Right cardiac atrium (tissue), 5 donors: ENCODE data around the gene CERK. TPM values are rescaled to one million over a fixed set of nuclear protein-coding genes. Genes with fewer than 3 reads are reported as not detected.

Source experiments
- ATAC-seq, 2 donors: fragments of 200-7000 bp; cut with Tn5 transposase; one replicate each; pipeline versions ENCODE4 v1.8.0 to v1.9.1; 2020; ENCODE audit warnings: moderate library complexity in 2 of 2, mild to moderate bottlenecking in 1 of 2
- DNase-seq, 3 donors: peaks; one replicate each; pipeline ENCODE4 v3.0.0-alpha.2; 2020
- H3K27ac ChIP-seq: one replicate; pipeline ENCODE4 v1.5.1; 2013; ENCODE audit warnings: mild to moderate bottlenecking, low read length, control low read depth, moderate library complexity
- H3K27me3 ChIP-seq: one replicate; pipeline ENCODE4 v1.6.1; 2013; ENCODE audit not compliant: control insufficient read depth, insufficient read depth
- H3K4me1 ChIP-seq: one replicate; pipeline ENCODE4 v1.6.1; 2013; ENCODE audit warnings: low read length; ENCODE audit not compliant: control insufficient read depth, insufficient read depth
- H3K4me3 ChIP-seq: one replicate; pipeline ENCODE4 v1.5.1; 2013; ENCODE audit warnings: low read length, control low read depth
- H3K9me3 ChIP-seq: one replicate; pipeline ENCODE4 v1.6.1; 2013; ENCODE audit warnings: low read length; ENCODE audit not compliant: control insufficient read depth
- WGBS: extraction: QIAGEN DNeasy Blood & Tissue Kit; methylation state at CpG from one replicate; pipeline ENCODE4 v1.1.7; 2013; 5-methylcytosine and 5-hydroxymethylcytosine counted together
- intact Hi-C, 4 donors: fragments of 100-400 bp; cut with DNase I; formaldehyde crosslinking; loops; one replicate each; pipeline versions ENCODE4 v1.11.0 to v1.14.0; 2022 to 2023
- polyA plus RNA-seq: library from polyadenylated mRNA; stranded (reverse); fragments of 200-250 nt; gene quantifications from one replicate; pipeline ENCODE4 v1.2.3, GENCODE V29; 2013
- total RNA-seq, 4 donors: library from RNA; stranded (reverse); fragmentation: NEBNext Ultra II Directional; extraction: Animal tissue kit (Norgen Biotek cat#: 25700); gene quantifications; one replicate each; pipeline ENCODE4 v1.2.1, GENCODE V29; 2021
- donor health status: healthy with polysubstance abuse.
- donor health status: DM: no; HTN: yes; CAD: no.
- donor health status: DM: no; HTN: no; CAD: no.
- donor health status: DM: no; HTN: yes; CAD: no; lungs with severe emphysema.
- donor health status: DM: yes; HTN: yes; CAD: no.

CERK gene
- total and polyA plus RNA-seq, 5 donors, result 32.6 to 83.5 (median 61.1) TPM

GRCh38 chr22:46687048-46687444 is 51.0 kb downstream of the CERK start:
- intact Hi-C loops, result no loop called here
- WGBS, result 69% methylated on average over 15 of the region's 15 CpGs
- Histone ChIP-seq H3K27me3 (no peaks in the 10 kb centered on the region), H3K4me3 (no peak overlapping the region), H3K4me1 (peaks cover 7% of the 10 kb centered on the region), H3K9me3 (no peaks in the 10 kb centered on the region), H3K27ac (no peak overlapping the region)
- peak; percentile 45 to 83 (median 75) for DNase-seq
- ATAC-seq, result peak; percentile 3 to 40

GRCh38 chr22:46686221-46687047 is 51.6 kb downstream of the CERK start:
- Histone ChIP-seq H3K27me3 (no peaks in the 10 kb centered on the region), H3K4me3 (no peak overlapping the region), H3K9me3 (no peaks in the 10 kb centered on the region), H3K4me1 (peaks cover 7% of the 10 kb centered on the region), H3K27ac (peak overlapping the region; percentile 84)
- peak; percentile 55 to 76 (median 73) for DNase-seq
- 56% methylated on average over 33 of the region's 33 CpGs for WGBS
- intact Hi-C loops, result no loop called here
- ATAC-seq, result peak; percentile 60 to 66

GRCh38 chr22:46684706-46685105 is 53.3 kb downstream of the CERK start:
- Histone ChIP-seq H3K27ac (peak overlapping the region; percentile 31), H3K4me1 (peaks cover 7% of the 10 kb centered on the region), H3K27me3 (no peaks in the 10 kb centered on the region), H3K9me3 (no peaks in the 10 kb centered on the region), H3K4me3 (no peak overlapping the region)
- peak; percentile 12 to 34 for ATAC-seq
- DNase-seq, result peak in 2 of 3 donors; percentile 27 to 59
- WGBS, result 56% methylated on average over 10 of the region's 10 CpGs
- intact Hi-C loops, result loop anchor here in 1 of 4 donors (5.0 kb wide), 1 partner anchor 122 kb away; no protein-coding TSS in a partner anchor

GRCh38 chr22:46682011-46682731 is 55.9 kb downstream of the CERK start:
- ATAC-seq (no peak), DNase-seq (peak in 1 of 3 donors; percentile 9)
- H3K4me3 ChIP-seq, result no peak overlapping the region
- no peaks in the 10 kb centered on the region for H3K9me3 ChIP-seq
- intact Hi-C loops, result loop anchor here in 1 of 4 donors (5.0 kb wide), 1 partner anchor 120 kb away; no protein-coding TSS in a partner anchor
- no peaks in the 10 kb centered on the region for H3K27me3 ChIP-seq
- no peak overlapping the region for H3K27ac ChIP-seq
- 88% methylated on average over 19 of the region's 19 CpGs for WGBS
- peaks cover 7% of the 10 kb centered on the region for H3K4me1 ChIP-seq

- no peaks in the 10 kb centered on the region for H3K9me3 ChIP-seq
- ATAC-seq (no peak), DNase-seq (no peak)
- no peak overlapping the region for H3K27ac ChIP-seq
- H3K4me3 ChIP-seq, result no peak overlapping the region
- 84% methylated on average over 7 of the region's 7 CpGs for WGBS
- H3K4me1 ChIP-seq, result peaks cover 5% of the 10 kb centered on the region
- intact Hi-C loops, result loop anchor here in 1 of 4 donors (5.0 kb wide), 1 partner anchor 119 kb away; no protein-coding TSS in a partner anchor
- H3K27me3 ChIP-seq, result no peaks in the 10 kb centered on the region
Observed at GRCh38 chr22:46681010-46681409, 57.0 kb downstream of the CERK start.

- no peaks in the 10 kb centered on the region for H3K4me1 ChIP-seq
- WGBS, result 62% methylated on average over 16 of the region's 16 CpGs
- H3K9me3 ChIP-seq, result no peaks in the 10 kb centered on the region
- ATAC-seq (peak in 1 of 2 donors; percentile 37), DNase-seq (peak in 1 of 3 donors; percentile 50)
- H3K4me3 ChIP-seq, result no peak overlapping the region
- no peak overlapping the region for H3K27ac ChIP-seq
- H3K27me3 ChIP-seq, result no peaks in the 10 kb centered on the region
- intact Hi-C loops, result loop anchor here in 2 of 4 donors (5.0 to 10.0 kb wide), 2 partner anchors 105 to 117 kb away; no protein-coding TSS in a partner anchor
Observed at GRCh38 chr22:46679706-46680269, 58.3 kb downstream of the CERK start.

GRCh38 chr22:46678785-46679700 is 59.0 kb downstream of the CERK start:
- intact Hi-C loops, result loop anchor here in 1 of 4 donors (10.0 kb wide), 1 partner anchor 104 kb away; no protein-coding TSS in a partner anchor
- no peak overlapping the region for H3K27ac ChIP-seq
- no peak overlapping the region for H3K4me3 ChIP-seq
- no peaks in the 10 kb centered on the region for H3K27me3 ChIP-seq
- H3K4me1 ChIP-seq, result no peaks in the 10 kb centered on the region
- WGBS, result 80% methylated on average over 44 of the region's 44 CpGs
- DNase-seq, result no peak
- no peaks in the 10 kb centered on the region for H3K9me3 ChIP-seq
- peak; percentile 2 to 3 for ATAC-seq

- no peak for ATAC-seq
- 88% methylated on average over 31 of the region's 31 CpGs for WGBS
- no peak for DNase-seq
- Histone ChIP-seq H3K27ac (no peak overlapping the region), H3K4me3 (no peak overlapping the region), H3K9me3 (no peaks in the 10 kb centered on the region), H3K27me3 (no peaks in the 10 kb centered on the region), H3K4me1 (no peaks in the 10 kb centered on the region)
- intact Hi-C loops, result loop anchor here in 1 of 4 donors (10.0 kb wide), 1 partner anchor 103 kb away; no protein-coding TSS in a partner anchor
Observed at GRCh38 chr22:46678003-46678657, 59.9 kb downstream of the CERK start.

GRCh38 chr22:46677323-46678002 is 60.6 kb downstream of the CERK start:
- intact Hi-C loops, result loop anchor here in 1 of 4 donors (10.0 kb wide), 1 partner anchor 103 kb away; no protein-coding TSS in a partner anchor
- ATAC-seq (no peak), DNase-seq (no peak)
- whole genome bisulfite sequencing, result 92% methylated on average over 28 of the region's 28 CpGs
- H3K27me3 ChIP-seq, result no peaks in the 10 kb centered on the region
- no peaks in the 10 kb centered on the region for H3K4me1 ChIP-seq
- H3K9me3 ChIP-seq, result no peaks in the 10 kb centered on the region
- H3K4me3 ChIP-seq, result no peak overlapping the region
- H3K27ac ChIP-seq, result no peak overlapping the region
